T47D (cell line): ENCODE results near the gene YEATS4.

Experiments
- DNase-seq, 2 experiments: peaks; one replicate each; pipeline versions ENCODE4 v3.0.0 to v3.0.0-alpha.2; 2011 to 2012; ENCODE audit warnings: low read depth in 1 of 2, low spot score in 1 of 2
- JUND ChIP-seq: IDR thresholded peaks from 2 replicates; pipeline ENCODE4 v1.6.1; 2012; ENCODE audit warnings: low read depth
- in situ Hi-C: cut with HindIII; loops from 2 replicates; pipeline ENCODE4 v1.10.0; 2016; ENCODE audit warnings: low sequenced_read_pairs, low pct_unique_long_range_greater_than_20kb

Gene YEATS4

GRCh38 chr12:69433653-69434052 is 74.1 kb downstream of the YEATS4 start:
- no peak for TF ChIP-seq JUND
- DNase-seq, result no peak
- in situ Hi-C loops, result no loop called here

- no peak for DNase-seq
- no peak for TF ChIP-seq JUND
- in situ Hi-C loops, result no loop called here
Observed at GRCh38 chr12:69435644-69436043, 76.1 kb downstream of the YEATS4 start.

- no peak for DNase-seq
- no peak for TF ChIP-seq JUND
- in situ Hi-C loops, result no loop called here
Observed at GRCh38 chr12:69437073-69437472, 77.5 kb downstream of the YEATS4 start.

- no peak for TF ChIP-seq JUND
- DNase-seq, result no peak
- in situ Hi-C loops, result no loop called here
Observed at GRCh38 chr12:69438539-69438938, 79.0 kb downstream of the YEATS4 start.

- DNase-seq, result peak in 1 of 2 experiments; percentile 98
- TF ChIP-seq JUND, result no peak; the same call in 1 of the 2 replicates
- in situ Hi-C loops, result no loop called here
Observed at GRCh38 chr12:69440016-69440415, 80.5 kb downstream of the YEATS4 start.
